HepG2 (cell line): ENCODE data around the gene PBX4. TPM values are rescaled to one million over a fixed set of nuclear protein-coding genes. Genes with fewer than 3 reads are reported as not detected.

Experiments
- CCDC6 ChIP-seq: sonication (generic); formaldehyde crosslinking; IDR thresholded peaks from 2 replicates; pipeline ENCODE4 v1.8.1; 2022; ENCODE audit warnings: mild to moderate bottlenecking, missing genetic modification reagents, moderate library complexity
- DNMT3B ChIP-seq: conservative IDR thresholded peaks from 2 replicates; pipeline ENCODE4 v1.6.1; 2016; ENCODE audit warnings: missing biosample characterization, control low read depth
- HNF4A ChIP-seq: sonication (generic); formaldehyde crosslinking; IDR thresholded peaks from 2 replicates; pipeline ENCODE4 v1.4.0; 2020; ENCODE audit warnings: missing genetic modification reagents
- MAZ ChIP-seq, 2 experiments: sonication (generic) in 1 of 2; formaldehyde crosslinking in 1 of 2; IDR thresholded peaks; 2 replicates each; pipeline versions ENCODE4 v1.5.0 to v1.6.1; 2012 to 2020; ENCODE audit warnings: low read depth in 2 of 2, mild to moderate bottlenecking in 2 of 2, borderline replicate concordance in 1 of 2, improper control_type of control experiment in 1 of 2, low read length in 1 of 2, missing genetic modification reagents in 1 of 2, moderate library complexity in 1 of 2
- PLRG1 ChIP-seq: fragments of 450-650 bp; conservative IDR thresholded peaks from 2 replicates; pipeline ENCODE4 v1.6.1; 2016
- SALL1 ChIP-seq: sonication (generic); formaldehyde crosslinking; IDR thresholded peaks from 2 replicates; pipeline ENCODE4 v1.8.0; 2022; ENCODE audit warnings: mild to moderate bottlenecking, missing genetic modification reagents
- SALL2 ChIP-seq: sonication (generic); formaldehyde crosslinking; IDR thresholded peaks from 2 replicates; pipeline ENCODE4 v1.8.1; 2023; ENCODE audit warnings: mild to moderate bottlenecking, missing genetic modification reagents, inconsistent platforms
- WIZ ChIP-seq: sonication (generic); formaldehyde crosslinking; IDR thresholded peaks from 2 replicates; pipeline ENCODE4 v1.5.1; 2020; ENCODE audit warnings: mild to moderate bottlenecking, missing genetic modification reagents
- ZNF747 ChIP-seq: sonication (generic); formaldehyde crosslinking; IDR thresholded peaks from 2 replicates; pipeline ENCODE4 v1.8.1; 2023; ENCODE audit warnings: missing genetic modification reagents, mild to moderate bottlenecking, borderline replicate concordance
- polyA plus RNA-seq, 8 experiments: library from polyadenylated mRNA; depleted of rRNA in 3 of 8; stranded (reverse) in 7 of 8; unstranded in 1 of 8; fragments of >200 nt; fragmentation: Illumina TruSeq in 4 of 8; extraction: Trizol in 4 of 8; gene quantifications; 2 replicates each; pipeline versions ENCODE4 v1.2.1 to v1.2.3, GENCODE V29; 2011 to 2016; ENCODE audit warnings: low read depth in 4 of 8, missing spikeins in 1 of 8, mixed read lengths in 1 of 8; ENCODE audit not compliant: insufficient read depth in 1 of 8
- total RNA-seq, 5 experiments: library from RNA; depleted of rRNA; stranded (reverse); fragments of >200 nt; fragmentation: Illumina TruSeq; extraction: Trizol; gene quantifications; 2 replicates each; pipeline ENCODE4 v1.2.3, GENCODE V29; 2016; ENCODE audit warnings: low read depth in 1 of 5
- TF ChIP-seq, protein P1 (sequence below): sonication (generic); formaldehyde crosslinking; IDR thresholded peaks from 2 replicates; pipeline ENCODE4 v1.5.0; 2020; ENCODE audit warnings: mild to moderate bottlenecking, missing genetic modification reagents, borderline replicate concordance
- TF ChIP-seq, protein P2 (sequence below): sonication (generic); formaldehyde crosslinking; IDR thresholded peaks from 2 replicates; pipeline ENCODE4 v1.9.0; 2021; ENCODE audit warnings: missing genetic modification reagents, mild to moderate bottlenecking, borderline replicate concordance
- TF ChIP-seq, protein P3 (sequence below): sonication (generic); formaldehyde crosslinking; IDR thresholded peaks from 2 replicates; pipeline ENCODE4 v1.4.0; 2020; ENCODE audit warnings: missing genetic modification reagents
- TF ChIP-seq, protein P4 (sequence below): sonication (generic); formaldehyde crosslinking; conservative IDR thresholded peaks from 2 replicates; pipeline ENCODE4 v1.5.0; 2020; ENCODE audit warnings: missing genetic modification reagents

Gene PBX4
- total and polyA plus RNA-seq, 2 of the 13 experiments (the other 11 are each of a cell fraction or from before 2014, with no cell fraction given), result not detected

DNA sequence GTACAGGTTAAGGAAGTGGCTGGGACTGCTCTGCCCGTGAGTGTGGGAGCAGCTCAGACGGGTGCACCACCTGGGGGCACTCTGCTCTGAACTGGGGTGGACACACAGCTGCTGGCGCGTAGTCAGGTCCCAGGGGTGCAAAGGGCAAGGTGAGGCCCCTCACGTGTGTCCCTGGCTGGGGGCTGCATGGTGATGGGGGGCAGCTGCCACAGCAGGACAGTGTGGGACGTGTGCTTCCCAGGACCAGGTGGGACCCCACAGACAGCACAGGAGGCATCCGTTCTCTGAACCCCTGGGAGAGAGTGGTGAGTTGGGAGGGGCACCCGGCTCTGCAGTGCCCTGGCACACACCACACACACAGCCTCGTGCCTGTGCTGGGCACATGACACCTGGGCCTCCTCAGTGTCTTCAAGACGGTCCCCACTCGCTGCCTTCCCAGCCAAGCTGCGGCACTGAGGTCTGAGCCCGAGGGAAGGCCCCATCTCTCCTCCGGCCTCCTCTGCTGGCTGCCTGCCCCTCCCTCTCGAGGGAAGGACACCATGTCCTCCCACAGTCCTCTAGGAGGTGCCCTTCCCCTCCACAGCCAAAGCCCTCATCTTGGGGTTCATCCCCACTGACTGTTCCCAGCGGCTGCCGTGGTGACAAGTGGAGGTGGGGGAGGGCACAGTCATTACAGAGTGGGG, 55.7 kb downstream of the PBX4 start (continued):
- TF ChIP-seq SALL2 (CRISPR knock-in tag), result no peak
- TF ChIP-seq PLRG1, result no peak
- TF ChIP-seq, protein P1, sequence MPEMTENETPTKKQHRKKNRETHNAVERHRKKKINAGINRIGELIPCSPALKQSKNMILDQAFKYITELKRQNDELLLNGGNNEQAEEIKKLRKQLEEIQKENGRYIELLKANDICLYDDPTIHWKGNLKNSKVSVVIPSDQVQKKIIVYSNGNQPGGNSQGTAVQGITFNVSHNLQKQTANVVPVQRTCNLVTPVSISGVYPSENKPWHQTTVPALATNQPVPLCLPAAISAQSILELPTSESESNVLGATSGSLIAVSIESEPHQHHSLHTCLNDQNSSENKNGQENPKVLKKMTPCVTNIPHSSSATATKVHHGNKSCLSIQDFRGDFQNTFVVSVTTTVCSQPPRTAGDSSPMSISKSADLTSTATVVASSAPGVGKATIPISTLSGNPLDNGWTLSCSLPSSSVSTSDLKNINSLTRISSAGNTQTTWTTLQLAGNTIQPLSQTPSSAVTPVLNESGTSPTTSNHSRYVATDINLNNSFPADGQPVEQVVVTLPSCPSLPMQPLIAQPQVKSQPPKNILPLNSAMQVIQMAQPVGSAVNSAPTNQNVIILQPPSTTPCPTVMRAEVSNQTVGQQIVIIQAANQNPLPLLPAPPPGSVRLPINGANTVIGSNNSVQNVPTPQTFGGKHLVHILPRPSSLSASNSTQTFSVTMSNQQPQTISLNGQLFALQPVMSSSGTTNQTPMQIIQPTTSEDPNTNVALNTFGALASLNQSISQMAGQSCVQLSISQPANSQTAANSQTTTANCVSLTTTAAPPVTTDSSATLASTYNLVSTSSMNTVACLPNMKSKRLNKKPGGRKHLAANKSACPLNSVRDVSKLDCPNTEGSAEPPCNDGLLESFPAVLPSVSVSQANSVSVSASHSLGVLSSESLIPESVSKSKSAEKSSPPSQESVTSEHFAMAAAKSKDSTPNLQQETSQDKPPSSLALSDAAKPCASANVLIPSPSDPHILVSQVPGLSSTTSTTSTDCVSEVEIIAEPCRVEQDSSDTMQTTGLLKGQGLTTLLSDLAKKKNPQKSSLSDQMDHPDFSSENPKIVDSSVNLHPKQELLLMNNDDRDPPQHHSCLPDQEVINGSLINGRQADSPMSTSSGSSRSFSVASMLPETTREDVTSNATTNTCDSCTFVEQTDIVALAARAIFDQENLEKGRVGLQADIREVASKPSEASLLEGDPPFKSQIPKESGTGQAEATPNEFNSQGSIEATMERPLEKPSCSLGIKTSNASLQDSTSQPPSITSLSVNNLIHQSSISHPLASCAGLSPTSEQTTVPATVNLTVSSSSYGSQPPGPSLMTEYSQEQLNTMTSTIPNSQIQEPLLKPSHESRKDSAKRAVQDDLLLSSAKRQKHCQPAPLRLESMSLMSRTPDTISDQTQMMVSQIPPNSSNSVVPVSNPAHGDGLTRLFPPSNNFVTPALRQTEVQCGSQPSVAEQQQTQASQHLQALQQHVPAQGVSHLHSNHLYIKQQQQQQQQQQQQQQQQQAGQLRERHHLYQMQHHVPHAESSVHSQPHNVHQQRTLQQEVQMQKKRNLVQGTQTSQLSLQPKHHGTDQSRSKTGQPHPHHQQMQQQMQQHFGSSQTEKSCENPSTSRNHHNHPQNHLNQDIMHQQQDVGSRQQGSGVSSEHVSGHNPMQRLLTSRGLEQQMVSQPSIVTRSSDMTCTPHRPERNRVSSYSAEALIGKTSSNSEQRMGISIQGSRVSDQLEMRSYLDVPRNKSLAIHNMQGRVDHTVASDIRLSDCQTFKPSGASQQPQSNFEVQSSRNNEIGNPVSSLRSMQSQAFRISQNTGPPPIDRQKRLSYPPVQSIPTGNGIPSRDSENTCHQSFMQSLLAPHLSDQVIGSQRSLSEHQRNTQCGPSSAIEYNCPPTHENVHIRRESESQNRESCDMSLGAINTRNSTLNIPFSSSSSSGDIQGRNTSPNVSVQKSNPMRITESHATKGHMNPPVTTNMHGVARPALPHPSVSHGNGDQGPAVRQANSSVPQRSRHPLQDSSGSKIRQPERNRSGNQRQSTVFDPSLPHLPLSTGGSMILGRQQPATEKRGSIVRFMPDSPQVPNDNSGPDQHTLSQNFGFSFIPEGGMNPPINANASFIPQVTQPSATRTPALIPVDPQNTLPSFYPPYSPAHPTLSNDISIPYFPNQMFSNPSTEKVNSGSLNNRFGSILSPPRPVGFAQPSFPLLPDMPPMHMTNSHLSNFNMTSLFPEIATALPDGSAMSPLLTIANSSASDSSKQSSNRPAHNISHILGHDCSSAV (CRISPR knock-in tag), result no peak
- TF ChIP-seq CCDC6 (CRISPR knock-in tag), result no peak
- peak; percentile 31; the same call in 1 of the 2 replicates for TF ChIP-seq SALL1 (CRISPR knock-in tag)
- no peak for TF ChIP-seq DNMT3B (CRISPR knock-in tag)
- TF ChIP-seq HNF4A (CRISPR knock-in tag), result peak; percentile 60
- no peak for TF ChIP-seq MAZ (IDR thresholded peaks at IDR 0.05; ENCODE audit: borderline replicate concordance, low read depth, low read length)
- TF ChIP-seq MAZ (CRISPR knock-in tag; IDR thresholded peaks at IDR 0.05; ENCODE audit: low read depth), result 0 out of 2 replicates have a peak, but pooled peaks have one; percentile 34
- TF ChIP-seq, protein P2, sequence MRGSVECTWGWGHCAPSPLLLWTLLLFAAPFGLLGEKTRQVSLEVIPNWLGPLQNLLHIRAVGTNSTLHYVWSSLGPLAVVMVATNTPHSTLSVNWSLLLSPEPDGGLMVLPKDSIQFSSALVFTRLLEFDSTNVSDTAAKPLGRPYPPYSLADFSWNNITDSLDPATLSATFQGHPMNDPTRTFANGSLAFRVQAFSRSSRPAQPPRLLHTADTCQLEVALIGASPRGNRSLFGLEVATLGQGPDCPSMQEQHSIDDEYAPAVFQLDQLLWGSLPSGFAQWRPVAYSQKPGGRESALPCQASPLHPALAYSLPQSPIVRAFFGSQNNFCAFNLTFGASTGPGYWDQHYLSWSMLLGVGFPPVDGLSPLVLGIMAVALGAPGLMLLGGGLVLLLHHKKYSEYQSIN (CRISPR knock-in tag), result no peak
- no peak for TF ChIP-seq WIZ (CRISPR knock-in tag)
- TF ChIP-seq, protein P3, sequence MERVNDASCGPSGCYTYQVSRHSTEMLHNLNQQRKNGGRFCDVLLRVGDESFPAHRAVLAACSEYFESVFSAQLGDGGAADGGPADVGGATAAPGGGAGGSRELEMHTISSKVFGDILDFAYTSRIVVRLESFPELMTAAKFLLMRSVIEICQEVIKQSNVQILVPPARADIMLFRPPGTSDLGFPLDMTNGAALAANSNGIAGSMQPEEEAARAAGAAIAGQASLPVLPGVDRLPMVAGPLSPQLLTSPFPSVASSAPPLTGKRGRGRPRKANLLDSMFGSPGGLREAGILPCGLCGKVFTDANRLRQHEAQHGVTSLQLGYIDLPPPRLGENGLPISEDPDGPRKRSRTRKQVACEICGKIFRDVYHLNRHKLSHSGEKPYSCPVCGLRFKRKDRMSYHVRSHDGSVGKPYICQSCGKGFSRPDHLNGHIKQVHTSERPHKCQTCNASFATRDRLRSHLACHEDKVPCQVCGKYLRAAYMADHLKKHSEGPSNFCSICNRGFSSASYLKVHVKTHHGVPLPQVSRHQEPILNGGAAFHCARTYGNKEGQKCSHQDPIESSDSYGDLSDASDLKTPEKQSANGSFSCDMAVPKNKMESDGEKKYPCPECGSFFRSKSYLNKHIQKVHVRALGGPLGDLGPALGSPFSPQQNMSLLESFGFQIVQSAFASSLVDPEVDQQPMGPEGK (CRISPR knock-in tag), result peak; percentile 30; the same call in 1 of the 2 replicates
- TF ChIP-seq, protein P4, sequence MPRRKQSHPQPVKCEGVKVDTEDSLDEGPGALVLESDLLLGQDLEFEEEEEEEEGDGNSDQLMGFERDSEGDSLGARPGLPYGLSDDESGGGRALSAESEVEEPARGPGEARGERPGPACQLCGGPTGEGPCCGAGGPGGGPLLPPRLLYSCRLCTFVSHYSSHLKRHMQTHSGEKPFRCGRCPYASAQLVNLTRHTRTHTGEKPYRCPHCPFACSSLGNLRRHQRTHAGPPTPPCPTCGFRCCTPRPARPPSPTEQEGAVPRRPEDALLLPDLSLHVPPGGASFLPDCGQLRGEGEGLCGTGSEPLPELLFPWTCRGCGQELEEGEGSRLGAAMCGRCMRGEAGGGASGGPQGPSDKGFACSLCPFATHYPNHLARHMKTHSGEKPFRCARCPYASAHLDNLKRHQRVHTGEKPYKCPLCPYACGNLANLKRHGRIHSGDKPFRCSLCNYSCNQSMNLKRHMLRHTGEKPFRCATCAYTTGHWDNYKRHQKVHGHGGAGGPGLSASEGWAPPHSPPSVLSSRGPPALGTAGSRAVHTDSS (CRISPR knock-in tag), result no peak
- peak; percentile 20; the same call in 1 of the 2 replicates for TF ChIP-seq ZNF747
